ENCODE results near the gene HSD17B11.

HSD17B11 gene

DNA sequence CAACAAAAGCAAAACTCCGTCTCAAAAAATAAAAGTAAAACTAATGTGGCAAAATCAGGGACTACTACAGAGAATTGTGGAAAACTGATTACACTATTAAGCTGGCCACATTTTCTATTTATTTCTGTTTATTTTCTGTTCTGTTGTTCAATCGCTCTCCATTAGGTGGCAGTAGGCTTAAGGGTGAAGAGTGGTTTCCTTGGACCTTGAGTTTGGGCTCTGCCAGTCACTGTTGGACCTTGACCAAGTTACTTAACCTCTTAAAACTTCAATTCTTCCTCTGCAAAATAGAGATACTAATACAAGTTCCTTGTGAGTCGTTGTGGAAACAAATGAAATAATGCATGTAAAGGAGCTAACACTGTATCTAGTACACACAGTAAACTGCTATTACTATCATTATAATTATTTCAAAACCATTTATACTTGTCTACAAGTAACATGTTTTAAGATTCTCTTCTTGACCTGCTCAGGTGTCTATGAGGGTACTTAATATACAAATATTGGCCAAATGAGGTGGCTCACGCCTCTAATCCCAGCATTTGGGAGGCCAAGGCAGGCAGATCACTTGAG is 15.2 kb downstream of the HSD17B11 start:
- TF ChIP-seq CTCF (IDR thresholded peaks at IDR 0.05) = peak; percentile 54
- Mint-ChIP-seq H3K4me3 (no peak overlapping the region), H3K36me3 (ENCODE audit: low read depth) (peaks cover 40% of the 10 kb centered on the region), H3K9me3 (no peaks in the 10 kb centered on the region), H3K27ac (no peak overlapping the region), H3K27me3 (ENCODE audit: low read depth, poor library complexity) (no peaks in the 10 kb centered on the region), H3K4me1 (no peaks in the 10 kb centered on the region)
- no peak for DNase-seq

DNA sequence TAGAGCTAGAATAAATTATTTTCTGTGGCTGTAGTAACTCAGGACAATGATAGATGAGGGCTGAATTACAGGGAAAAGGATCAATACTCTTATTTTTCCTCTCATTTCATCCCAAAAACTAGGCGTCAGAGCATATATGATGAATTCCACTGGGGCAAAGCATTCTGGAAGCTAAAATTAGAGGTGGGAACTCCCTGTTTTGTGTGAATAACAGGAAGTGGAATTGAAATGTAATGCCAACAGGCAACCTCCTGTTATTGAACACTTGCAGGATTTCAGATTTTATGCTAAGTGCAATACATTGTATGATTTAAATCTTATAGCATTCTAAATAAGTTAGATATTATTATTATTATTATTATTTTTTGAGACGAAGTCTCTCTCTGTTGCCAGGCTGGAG is 20.9 kb downstream of the HSD17B11 start:
- DNase-seq = no peak
- H3K27ac Mint-ChIP-seq = no peak overlapping the region

DNA sequence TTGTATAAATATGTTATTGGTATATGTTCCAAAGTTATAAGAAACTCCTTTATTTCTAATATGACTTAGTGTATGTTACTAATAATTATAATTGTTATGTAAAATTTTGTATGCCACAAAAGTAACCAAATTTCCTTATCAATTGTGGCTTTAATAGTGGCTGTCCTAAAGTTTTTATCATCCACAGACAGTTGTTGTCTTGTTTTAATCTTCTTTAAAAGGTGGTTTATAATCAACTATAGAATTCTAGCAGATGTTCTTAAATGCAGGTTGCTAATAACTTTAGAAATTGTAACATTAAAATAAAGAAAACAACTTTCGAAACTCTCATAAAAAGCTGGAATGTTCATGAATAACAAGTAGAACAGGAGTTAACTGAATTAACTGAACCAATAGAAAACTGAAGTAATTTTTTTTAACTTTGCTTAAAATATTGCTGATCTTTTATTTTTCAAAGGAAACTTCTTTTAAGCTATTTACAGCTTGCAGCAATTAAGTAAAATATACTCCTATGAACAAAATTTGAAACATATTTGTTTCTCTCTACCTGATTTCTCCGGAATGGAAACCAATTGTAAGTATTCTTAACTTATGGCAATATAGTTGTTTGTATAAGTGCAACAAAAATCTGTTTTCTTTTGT is 24.3 kb downstream of the HSD17B11 start:
- H3K36me3 Mint-ChIP-seq (ENCODE audit: low read depth) = peaks cover 84% of the 10 kb centered on the region
- H3K9me3 Mint-ChIP-seq = peaks cover 18% of the 10 kb centered on the region
- no peak overlapping the region for H3K27ac Mint-ChIP-seq
- no peak for TF ChIP-seq CTCF (IDR thresholded peaks at IDR 0.05)
- no peak overlapping the region for H3K4me3 Mint-ChIP-seq
- H3K4me1 Mint-ChIP-seq = peaks cover 4% of the 10 kb centered on the region
- H3K27me3 Mint-ChIP-seq (ENCODE audit: low read depth, poor library complexity) = peaks cover 2% of the 10 kb centered on the region
- no peak for DNase-seq

More for the DNA sequence above, 20.9 kb downstream of the HSD17B11 start:
- Mint-ChIP-seq H3K27me3 (ENCODE audit: low read depth, poor library complexity) (no peaks in the 10 kb centered on the region), H3K4me3 (no peak overlapping the region), H3K36me3 (ENCODE audit: low read depth) (peaks cover 74% of the 10 kb centered on the region), H3K4me1 (no peaks in the 10 kb centered on the region), H3K9me3 (peaks cover 18% of the 10 kb centered on the region)
- no peak for TF ChIP-seq CTCF (IDR thresholded peaks at IDR 0.05)

DNA sequence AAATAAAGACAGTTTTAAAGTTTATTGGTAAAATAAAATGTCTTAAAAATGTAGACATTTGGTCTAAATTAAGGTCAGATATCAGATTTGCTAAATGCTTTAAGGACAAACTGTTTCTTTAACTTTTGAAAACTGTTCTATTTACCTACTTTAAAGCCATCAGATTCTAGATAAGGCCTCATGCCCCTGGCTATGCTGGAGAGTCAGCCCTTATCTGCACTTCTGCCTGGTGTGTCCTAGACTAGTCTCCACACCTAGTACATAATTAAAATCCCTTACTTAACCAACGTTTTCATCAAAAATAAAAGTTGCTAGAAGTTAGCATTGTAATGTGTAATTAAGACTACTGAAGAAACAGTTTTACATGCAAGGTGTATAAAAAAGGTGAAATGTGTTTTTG is 25.6 kb downstream of the HSD17B11 start:
- Mint-ChIP-seq H3K4me3 (no peak overlapping the region), H3K27ac (no peak overlapping the region), H3K9me3 (peaks cover 18% of the 10 kb centered on the region), H3K4me1 (peaks cover 7% of the 10 kb centered on the region), H3K27me3 (ENCODE audit: low read depth, poor library complexity) (peaks cover 3% of the 10 kb centered on the region), H3K36me3 (ENCODE audit: low read depth) (peaks cover 81% of the 10 kb centered on the region)
- no peak for DNase-seq
- no peak for TF ChIP-seq CTCF (IDR thresholded peaks at IDR 0.05)

GRCh38 chr4:87363552-87363951 is 27.4 kb downstream of the HSD17B11 start:
- Mint-ChIP-seq H3K27ac (peak overlapping the region; percentile 68), H3K9me3 (peaks cover 18% of the 10 kb centered on the region), H3K4me1 (peaks cover 10% of the 10 kb centered on the region), H3K4me3 (no peak overlapping the region), H3K27me3 (ENCODE audit: low read depth, poor library complexity) (peaks cover 3% of the 10 kb centered on the region), H3K36me3 (ENCODE audit: low read depth) (peaks cover 80% of the 10 kb centered on the region)
- no peak for DNase-seq
- no peak for TF ChIP-seq CTCF (IDR thresholded peaks at IDR 0.05)
